Activated naive CD8-positive, alpha-beta T cell treated with anti-CD3 and anti-CD28 coated beads, Interleukin-2, amount 50 U/mL, for 24 hours (primary cell): ENCODE measurements around the gene ANTXR1.
"Not testable (repeated sequence)": the region's sequence is repeated elsewhere in the genome, so short reads cannot be mapped to it uniquely, and the experiment has no call there.

ENCODE experiments used
- ATAC-seq: fragments of 150-1000 bp; cut with Tn5 transposase; one replicate; pipeline ENCODE4 v1.10.0; 2021
- DNase-seq: peaks from one replicate; pipeline ENCODE4 v3.0.0; 2021
- H3K27ac Mint-ChIP-seq: one replicate; pipeline ENCODE4 v1.8.0; 2021; ENCODE audit warnings: mild to moderate bottlenecking, mixed read lengths
- H3K27me3 Mint-ChIP-seq: one replicate; pipeline ENCODE4 v1.8.0; 2021; ENCODE audit warnings: mixed read lengths
- H3K36me3 Mint-ChIP-seq: one replicate; pipeline ENCODE4 v1.8.0; 2021; ENCODE audit warnings: low read depth, mixed read lengths
- H3K4me1 Mint-ChIP-seq: one replicate; pipeline ENCODE4 v1.8.0; 2021; ENCODE audit warnings: mixed read lengths
- H3K4me3 Mint-ChIP-seq: one replicate; pipeline ENCODE4 v1.8.0; 2021; ENCODE audit warnings: mild to moderate bottlenecking, moderate library complexity, mixed read lengths
- H3K9me3 Mint-ChIP-seq: one replicate; pipeline ENCODE4 v1.8.0; 2021; ENCODE audit warnings: mixed read lengths

ANTXR1 gene

DNA sequence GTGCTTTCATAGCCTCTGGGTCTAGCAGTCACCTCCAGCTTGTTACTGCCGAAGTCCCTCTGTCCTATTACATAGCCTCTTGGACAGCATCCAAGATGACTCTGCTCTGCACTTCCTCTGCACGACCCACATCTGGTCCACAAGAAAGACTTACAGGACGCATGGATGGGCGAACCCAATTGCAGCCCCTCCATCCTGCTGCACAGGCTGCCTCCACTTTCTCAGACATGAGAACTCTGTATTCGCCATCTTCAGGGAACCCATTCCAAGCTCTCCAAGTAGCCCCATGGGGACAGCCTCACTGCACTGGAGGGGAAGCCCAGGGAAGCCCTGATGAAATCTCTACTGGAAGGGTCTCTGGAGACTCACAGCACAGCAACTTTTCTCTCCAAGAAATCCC, 201.9 kb downstream of the ANTXR1 start:
- no peaks in the 10 kb centered on the region for H3K27me3 Mint-ChIP-seq
- no peak overlapping the region for H3K4me3 Mint-ChIP-seq
- no peaks in the 10 kb centered on the region for H3K9me3 Mint-ChIP-seq
- ATAC-seq, result no peak
- H3K4me1 Mint-ChIP-seq, result no peaks in the 10 kb centered on the region
- no peak overlapping the region for H3K27ac Mint-ChIP-seq
- H3K36me3 Mint-ChIP-seq, result no peaks in the 10 kb centered on the region
- no peak for DNase-seq

DNA sequence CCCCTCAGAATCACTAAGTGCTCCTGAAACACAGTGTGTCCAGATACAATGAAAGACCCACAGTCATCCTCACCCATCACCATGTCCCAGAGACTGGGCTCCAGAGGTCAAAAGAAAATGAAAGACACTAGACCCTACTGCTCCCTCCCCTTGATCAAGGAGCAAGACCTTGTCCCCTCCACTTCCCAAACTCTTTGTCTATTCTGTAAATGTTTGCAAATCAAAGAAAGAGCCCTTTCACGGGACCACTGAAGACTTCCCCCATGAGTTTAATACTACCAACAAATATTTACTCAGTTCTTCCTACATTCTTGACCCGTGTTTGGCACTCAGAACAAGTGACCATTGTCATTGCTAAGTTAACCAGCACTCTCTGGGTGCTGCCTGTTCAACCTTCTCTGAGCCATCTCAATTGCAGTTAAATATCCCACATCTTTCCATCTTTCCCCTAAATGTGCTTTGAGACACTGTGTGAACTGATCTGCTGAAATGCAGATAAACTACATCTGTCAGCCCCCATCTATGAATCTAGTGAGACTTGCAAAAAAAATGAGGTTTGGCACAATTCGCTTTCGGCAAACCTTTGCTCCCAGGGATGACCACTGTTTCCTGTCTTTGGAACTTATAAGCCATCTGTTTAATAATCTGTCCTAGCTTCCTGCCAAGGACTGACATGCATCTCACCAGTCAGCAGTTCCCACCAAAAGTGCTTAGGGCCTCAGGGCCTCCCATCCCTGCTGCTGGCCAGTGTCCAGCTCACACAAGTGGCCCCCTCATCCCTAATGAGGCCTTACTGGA, 203.8 kb downstream of the ANTXR1 start:
- Mint-ChIP-seq H3K9me3 (no peaks in the 10 kb centered on the region), H3K27ac (no peak overlapping the region), H3K36me3 (no peaks in the 10 kb centered on the region), H3K4me3 (no peak overlapping the region), H3K4me1 (no peaks in the 10 kb centered on the region), H3K27me3 (no peaks in the 10 kb centered on the region)
- DNase-seq (no peak), ATAC-seq (no peak)

DNA sequence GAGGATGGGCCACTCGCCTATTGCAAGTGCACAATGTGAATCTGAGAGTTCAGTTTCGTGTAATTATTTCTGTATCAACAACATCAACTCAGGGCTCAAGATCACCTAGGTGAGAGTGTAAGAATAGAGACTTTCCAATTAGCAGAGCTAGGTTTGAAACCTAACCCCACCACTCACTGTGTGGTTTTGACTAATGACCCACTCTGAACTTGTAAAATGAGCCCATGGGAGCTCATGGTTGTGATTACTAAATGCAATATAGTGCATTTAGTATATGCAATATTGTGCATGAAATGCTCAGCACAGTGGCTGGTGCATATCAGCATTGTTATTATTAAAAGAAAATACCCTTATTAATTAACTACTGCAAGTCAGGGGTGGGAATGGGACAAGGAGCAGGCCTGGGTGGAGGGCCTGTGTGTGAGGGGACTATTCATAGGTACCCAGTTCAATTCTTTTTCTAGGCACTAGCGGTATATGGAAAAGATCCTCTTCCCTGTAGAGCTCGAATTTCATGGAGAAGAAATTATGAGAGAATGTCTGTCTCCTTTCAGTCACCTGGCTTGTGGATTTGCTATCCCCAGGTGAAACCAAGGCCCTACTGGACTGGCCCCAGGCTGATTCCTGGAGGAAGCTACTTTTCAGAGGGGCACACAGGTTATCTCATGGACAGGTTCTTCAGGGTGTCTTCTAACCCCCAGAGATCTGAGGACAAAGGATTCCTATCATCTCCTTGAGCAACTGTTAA, 204.5 kb downstream of the ANTXR1 start:
- Mint-ChIP-seq H3K4me3 (no peak overlapping the region), H3K9me3 (no peaks in the 10 kb centered on the region), H3K27ac (no peak overlapping the region), H3K4me1 (no peaks in the 10 kb centered on the region), H3K36me3 (no peaks in the 10 kb centered on the region), H3K27me3 (peaks cover 2% of the 10 kb centered on the region)
- DNase-seq (no peak), ATAC-seq (no peak)

DNA sequence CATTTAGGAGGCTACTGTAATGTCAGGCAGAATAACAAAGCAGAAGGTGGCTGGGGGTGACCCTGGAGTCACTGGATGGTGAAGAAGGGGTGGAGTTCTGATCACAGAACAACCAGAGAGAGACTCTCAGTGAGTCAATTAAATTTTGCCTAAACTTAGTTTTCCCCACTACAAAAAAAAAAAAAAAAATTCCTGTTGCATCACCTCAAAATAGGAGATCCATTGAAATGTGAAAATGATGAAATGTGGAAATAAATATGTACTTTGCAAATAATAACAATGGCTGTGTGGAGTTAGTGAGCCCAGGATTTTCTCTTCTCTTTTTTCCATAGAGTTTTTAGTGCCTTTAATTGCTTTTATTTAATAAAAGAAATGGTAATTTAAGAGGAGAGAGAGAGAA, 208.5 kb downstream of the ANTXR1 start:
- no peaks in the 10 kb centered on the region for H3K4me1 Mint-ChIP-seq
- no peak overlapping the region for H3K27ac Mint-ChIP-seq
- ATAC-seq (no peak), DNase-seq (no peak)
- H3K27me3 Mint-ChIP-seq, result peaks cover 6% of the 10 kb centered on the region
- H3K9me3 Mint-ChIP-seq, result no peaks in the 10 kb centered on the region
- H3K4me3 Mint-ChIP-seq, result no peak overlapping the region
- H3K36me3 Mint-ChIP-seq, result no peaks in the 10 kb centered on the region

DNA sequence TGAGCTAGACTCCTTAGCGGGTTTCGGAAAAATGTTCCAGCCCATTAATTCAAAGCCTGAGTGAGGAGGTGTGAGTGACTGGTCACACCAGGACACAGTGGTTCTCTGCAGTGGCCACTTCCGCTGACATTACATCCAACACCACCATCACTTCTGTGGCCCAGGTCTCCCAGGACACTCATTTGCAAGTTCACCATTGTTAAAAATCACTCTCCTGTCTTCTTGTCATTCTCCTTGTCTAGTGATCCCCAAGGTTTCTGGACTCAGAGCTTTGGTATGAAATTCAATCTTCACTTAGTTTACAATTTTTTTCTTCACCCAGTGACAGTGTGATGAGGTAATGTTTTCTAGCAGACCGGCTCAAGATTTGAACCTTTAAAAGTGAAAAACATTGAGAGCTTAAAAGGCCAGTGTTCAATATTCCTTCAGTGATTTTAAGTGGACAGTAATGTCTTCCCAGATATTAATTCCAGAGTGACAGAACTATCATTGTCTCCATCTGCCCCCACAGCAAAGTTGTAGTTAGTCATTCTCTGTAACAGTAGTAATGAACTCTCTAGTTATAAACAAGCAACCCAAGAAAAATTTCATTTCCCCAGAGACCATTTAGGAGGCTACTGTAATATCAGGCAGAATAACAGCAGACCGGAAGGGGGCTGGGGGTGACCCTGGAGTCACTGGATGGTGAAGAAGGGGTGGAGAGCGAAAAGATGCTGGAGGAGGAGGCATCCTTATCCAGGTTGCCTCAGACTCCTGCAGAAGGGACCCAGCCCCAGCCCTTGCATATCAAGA, 209.2 kb downstream of the ANTXR1 start:
- Mint-ChIP-seq H3K9me3 (no peaks in the 10 kb centered on the region), H3K27ac (no peak overlapping the region), H3K36me3 (no peaks in the 10 kb centered on the region), H3K4me1 (no peaks in the 10 kb centered on the region), H3K4me3 (no peak overlapping the region), H3K27me3 (peaks cover 6% of the 10 kb centered on the region)
- DNase-seq (no peak), ATAC-seq (no peak)

DNA sequence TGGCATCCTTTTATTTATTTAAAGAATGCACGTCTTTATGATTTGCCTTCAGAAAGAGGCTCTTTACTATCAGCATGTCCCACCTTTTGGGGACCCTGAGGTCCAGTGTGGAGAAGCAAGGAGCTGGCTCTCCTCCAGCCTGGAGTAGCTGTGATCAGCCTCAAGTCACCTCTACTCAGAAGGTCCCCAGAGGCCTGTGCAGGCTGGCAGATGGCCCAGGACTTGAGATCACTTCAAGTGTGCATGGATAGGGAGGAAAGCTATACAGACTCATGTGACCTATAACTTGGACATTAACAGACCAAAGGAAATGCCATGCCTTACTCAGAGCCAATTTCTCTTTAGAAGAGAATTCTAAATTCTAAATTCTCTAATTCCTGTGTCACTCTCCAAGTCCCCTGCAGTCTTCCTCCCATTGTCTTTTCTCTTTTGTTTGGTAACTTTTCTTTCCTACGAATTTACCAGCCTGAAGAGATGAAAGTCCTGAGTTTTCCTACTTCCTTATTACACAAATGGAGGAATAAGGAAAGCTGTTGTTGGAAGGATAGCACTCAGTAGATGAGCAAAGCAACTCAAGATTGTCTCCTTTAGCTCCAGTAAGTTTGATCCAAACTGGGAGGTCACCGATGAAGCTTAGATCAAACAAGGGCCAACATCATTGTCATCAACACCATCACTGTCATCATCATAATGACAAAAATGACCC, 210.1 kb downstream of the ANTXR1 start:
- Mint-ChIP-seq H3K36me3 (no peaks in the 10 kb centered on the region), H3K4me1 (no peaks in the 10 kb centered on the region), H3K9me3 (no peaks in the 10 kb centered on the region), H3K27me3 (peaks cover 6% of the 10 kb centered on the region), H3K27ac (no peak overlapping the region), H3K4me3 (no peak overlapping the region)
- DNase-seq (no peak), ATAC-seq (no peak)

DNA sequence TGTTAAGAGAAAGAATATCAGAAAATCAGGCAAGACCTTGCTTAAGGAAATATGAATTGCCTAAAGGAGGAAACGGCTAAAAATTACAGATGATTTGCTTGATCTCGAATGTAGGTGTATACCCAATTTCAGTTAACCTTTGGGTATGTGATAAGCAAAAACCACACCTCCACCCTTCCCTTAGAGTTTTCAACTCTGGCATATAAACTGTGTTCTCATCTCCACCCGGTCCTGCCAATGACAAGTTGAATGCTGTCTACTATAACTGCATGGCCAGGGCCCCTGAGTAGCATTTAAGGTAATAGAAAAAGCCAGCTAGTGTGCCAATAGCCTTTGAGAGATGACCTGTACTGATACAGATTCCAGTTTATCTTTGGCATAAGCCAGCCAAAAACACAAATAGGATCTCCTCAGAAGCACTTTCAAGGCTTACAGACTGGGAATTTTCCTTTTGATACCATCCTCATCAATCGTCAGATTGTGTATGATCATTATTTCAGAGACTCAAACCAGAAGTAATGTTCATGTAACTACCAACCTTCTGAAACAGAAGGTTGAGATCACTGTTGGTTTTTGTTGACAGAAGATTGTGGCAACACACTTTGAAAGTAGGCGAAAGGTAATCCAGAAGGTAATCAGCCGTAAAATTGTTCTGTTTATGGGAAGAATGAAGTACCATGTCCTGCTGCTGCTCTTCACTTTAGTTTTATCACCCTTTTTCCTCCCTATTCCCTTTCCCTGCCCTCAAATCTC, 211.0 kb downstream of the ANTXR1 start:
- H3K36me3 Mint-ChIP-seq, result no peaks in the 10 kb centered on the region

DNA sequence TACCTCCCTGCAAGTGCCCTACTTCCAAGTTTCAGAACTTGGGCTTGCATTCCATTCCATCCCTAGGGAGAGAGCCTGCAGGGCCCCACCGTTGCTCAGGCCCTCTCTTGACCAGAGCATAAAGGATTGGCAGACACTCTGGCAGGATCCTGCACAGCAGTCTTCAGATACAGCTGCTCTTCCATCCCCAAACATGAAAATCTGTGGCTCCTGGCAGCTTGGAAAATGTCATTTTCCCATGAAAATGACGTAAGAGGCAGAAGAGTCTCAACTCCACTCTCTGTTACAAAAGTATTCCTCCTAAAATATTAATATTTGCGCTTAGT, 211.5 kb downstream of the ANTXR1 start:
- H3K27me3 Mint-ChIP-seq, result peaks cover 6% of the 10 kb centered on the region
- no peak for DNase-seq
- H3K4me3 Mint-ChIP-seq, result no peak overlapping the region
- H3K27ac Mint-ChIP-seq, result no peak overlapping the region
- no peak for ATAC-seq
- no peaks in the 10 kb centered on the region for H3K4me1 Mint-ChIP-seq
- no peaks in the 10 kb centered on the region for H3K9me3 Mint-ChIP-seq
- no peaks in the 10 kb centered on the region for H3K36me3 Mint-ChIP-seq

More for the DNA sequence above, 211.0 kb downstream of the ANTXR1 start:
- no peak for DNase-seq
- H3K9me3 Mint-ChIP-seq, result no peaks in the 10 kb centered on the region
- no peak for ATAC-seq
- no peak overlapping the region for H3K4me3 Mint-ChIP-seq
- H3K27me3 Mint-ChIP-seq, result peaks cover 6% of the 10 kb centered on the region
- H3K27ac Mint-ChIP-seq, result no peak overlapping the region
- H3K4me1 Mint-ChIP-seq, result no peaks in the 10 kb centered on the region

DNA sequence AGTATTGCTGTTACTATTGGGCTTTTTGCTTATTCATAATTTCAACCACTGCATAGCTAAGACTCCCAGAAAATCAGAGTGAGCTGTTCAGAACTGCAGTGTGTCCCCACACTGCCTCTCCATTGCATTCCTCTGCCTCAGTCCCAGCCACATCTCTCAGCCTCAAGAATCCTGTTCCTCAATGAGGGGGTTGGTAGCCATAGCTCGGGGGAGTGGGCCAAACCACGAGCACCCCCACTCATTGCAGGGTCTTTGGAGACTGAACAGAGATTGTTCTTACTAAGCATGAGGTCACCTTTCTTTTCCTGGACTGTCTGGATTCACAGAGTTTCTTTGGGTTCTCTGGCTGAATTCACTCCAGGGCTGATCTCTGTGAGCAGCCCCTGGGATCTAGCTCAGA, 213.0 kb downstream of the ANTXR1 start:
- no peak for ATAC-seq
- Mint-ChIP-seq H3K27me3 (peaks cover 7% of the 10 kb centered on the region), H3K9me3 (no peaks in the 10 kb centered on the region), H3K27ac (no peak overlapping the region), H3K4me3 (no peak overlapping the region), H3K36me3 (no peaks in the 10 kb centered on the region), H3K4me1 (no peaks in the 10 kb centered on the region)
- no peak for DNase-seq

DNA sequence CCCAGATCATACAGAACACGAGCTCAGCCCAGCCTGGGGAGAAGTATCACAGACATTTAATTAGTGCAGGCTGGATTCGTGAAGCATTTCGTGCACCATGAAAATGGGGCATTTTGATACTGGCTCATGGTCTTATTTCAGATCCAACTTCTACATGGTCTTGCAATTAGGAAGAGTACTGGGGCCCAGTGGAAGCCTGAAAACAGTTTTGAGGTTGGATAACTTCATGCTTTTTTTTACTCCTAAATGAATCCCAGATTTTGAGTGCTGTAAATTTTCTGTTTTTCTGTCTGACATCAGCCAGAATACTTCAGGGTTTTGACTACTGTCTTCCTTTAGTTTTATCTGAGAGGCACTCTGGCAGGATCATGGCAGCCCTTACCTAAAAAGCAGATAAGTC, 213.9 kb downstream of the ANTXR1 start:
- Mint-ChIP-seq H3K36me3 (no peaks in the 10 kb centered on the region), H3K27me3 (peaks cover 7% of the 10 kb centered on the region), H3K27ac (no peak overlapping the region), H3K9me3 (no peaks in the 10 kb centered on the region), H3K4me3 (no peak overlapping the region), H3K4me1 (no peaks in the 10 kb centered on the region)
- no peak for ATAC-seq
- no peak for DNase-seq

DNA sequence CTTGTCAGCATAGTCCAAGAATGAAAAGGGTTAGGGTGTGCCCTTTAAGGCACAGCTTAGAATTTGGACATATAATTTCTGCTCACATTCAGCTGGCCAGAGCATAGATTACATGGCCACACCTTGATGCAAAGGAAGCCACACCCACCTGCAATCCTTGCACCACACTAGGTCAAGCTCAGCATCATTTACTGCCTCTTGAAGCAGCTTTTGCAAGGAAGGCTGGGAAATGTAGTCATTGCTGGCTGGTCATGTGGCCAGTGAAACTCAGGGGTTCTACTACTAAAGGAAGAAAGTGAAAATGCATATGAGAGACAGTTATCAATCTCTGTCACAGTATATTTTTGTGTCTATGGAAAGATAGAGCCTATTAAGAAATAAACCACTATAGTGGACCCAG, 214.7 kb downstream of the ANTXR1 start:
- no peaks in the 10 kb centered on the region for H3K36me3 Mint-ChIP-seq
- no peak overlapping the region for H3K27ac Mint-ChIP-seq
- H3K9me3 Mint-ChIP-seq, result no peaks in the 10 kb centered on the region
- ATAC-seq (no peak), DNase-seq (no peak)
- H3K4me3 Mint-ChIP-seq, result no peak overlapping the region
- H3K4me1 Mint-ChIP-seq, result no peaks in the 10 kb centered on the region
- H3K27me3 Mint-ChIP-seq, result peaks cover 7% of the 10 kb centered on the region

DNA sequence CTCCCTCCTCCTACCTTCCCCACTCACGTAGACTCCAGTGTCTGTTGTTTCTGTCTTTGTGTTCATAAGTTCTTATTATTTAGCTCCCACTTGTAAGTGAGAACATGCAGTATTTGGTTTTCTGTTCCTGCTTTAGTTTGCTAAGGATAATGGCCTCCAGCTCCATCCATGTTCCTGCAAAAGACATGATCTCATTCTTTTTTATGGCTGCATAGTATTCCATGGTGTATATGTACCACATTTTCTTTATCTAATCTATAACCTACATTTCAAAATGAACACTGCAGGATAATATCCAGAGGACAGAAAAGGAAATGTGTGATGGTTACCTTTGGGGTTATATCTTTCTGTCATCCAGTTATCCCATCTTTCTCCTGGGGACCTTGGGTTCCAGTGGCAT, 218.0 kb downstream of the ANTXR1 start:
- H3K36me3 Mint-ChIP-seq, H3K9me3 Mint-ChIP-seq, H3K27ac Mint-ChIP-seq, H3K4me3 Mint-ChIP-seq, H3K4me1 Mint-ChIP-seq, DNase-seq, ATAC-seq, H3K27me3 Mint-ChIP-seq: not testable (repeated sequence)

DNA sequence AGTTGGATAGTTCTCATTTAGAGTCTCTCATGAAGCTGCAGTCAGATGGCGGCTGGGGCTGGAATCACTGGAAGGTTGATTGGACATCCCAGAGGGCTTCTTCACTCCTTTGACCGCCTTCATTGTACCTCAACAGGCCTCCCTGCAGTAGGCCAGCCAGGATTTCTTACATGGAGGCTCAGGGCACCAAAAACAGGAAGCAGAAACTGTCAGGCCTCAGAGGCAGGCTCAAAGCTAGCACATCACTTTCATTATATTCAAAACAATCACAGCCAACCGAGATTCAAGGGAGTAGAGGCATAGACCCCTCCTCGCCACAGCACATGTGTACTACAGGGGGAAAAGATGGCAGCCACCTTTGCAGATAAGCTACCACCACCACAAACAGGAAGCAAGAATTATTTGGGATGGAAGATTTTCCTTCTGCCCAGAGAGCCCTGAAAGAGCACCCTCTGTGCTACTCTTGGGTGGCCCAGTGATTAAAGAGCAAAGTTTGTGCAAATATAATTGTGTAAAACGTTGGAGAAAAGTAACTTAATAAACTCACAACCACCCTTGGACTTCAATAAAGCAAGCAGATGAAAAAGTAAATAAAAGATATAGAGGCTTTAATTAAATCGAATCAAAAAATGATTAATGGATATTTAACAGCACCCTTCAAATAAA, 218.8 kb downstream of the ANTXR1 start:
- ATAC-seq, result no peak
- Mint-ChIP-seq H3K27ac (no peak overlapping the region), H3K27me3 (peaks cover 9% of the 10 kb centered on the region)

More for the DNA sequence above, 218.8 kb downstream of the ANTXR1 start:
- Mint-ChIP-seq H3K36me3 (no peaks in the 10 kb centered on the region), H3K4me1 (no peaks in the 10 kb centered on the region), H3K4me3 (no peak overlapping the region), H3K9me3 (no peaks in the 10 kb centered on the region)
- no peak for DNase-seq
